NCI-H748 (cell line): ENCODE measurements around the gene TTC32.

ENCODE experiments used
- DNase-seq: peaks from one replicate; lab custom pipeline; 2025; ENCODE audit not compliant: unreplicated experiment; lab: John Stamatoyannopoulos, UW

The TTC32 gene

DNA sequence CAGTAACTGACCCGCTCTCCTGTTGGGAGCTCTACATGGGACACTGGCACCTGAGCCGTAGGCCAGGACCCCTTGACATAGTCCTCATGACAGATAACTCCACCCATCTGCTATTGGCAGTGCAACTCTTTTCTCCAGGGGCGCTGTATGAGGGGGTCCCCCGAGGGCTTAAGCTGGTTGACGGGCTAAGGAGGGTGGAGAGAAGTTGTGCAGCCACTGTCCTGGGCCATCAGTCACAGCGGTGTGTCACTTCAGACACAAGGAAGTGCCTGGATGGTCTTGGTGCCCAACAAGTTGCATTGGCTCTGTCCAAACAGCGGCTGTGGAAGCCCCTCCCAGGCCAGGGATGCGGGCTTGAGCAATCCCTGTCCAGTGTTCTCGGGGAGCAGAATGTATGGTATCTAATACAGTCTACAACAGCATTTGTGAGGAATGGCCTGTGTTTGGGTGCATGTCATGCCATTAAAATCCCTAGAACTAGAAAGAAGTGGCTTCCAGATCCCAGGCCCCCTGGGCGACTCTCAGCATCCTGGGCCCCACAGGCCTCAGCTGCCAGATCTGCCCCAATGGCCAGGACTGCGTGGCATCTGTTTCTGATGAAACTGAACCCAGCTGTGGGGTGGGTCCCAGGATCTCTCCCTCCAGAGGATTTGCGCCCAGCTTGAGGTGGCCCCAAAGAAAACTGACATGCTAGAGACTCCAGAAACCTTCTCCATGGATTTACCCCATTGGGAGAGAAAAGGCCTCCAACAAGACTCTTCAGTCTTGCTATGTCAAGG, 23.3 kb downstream of the TTC32 start:
- no peak for DNase-seq

DNA sequence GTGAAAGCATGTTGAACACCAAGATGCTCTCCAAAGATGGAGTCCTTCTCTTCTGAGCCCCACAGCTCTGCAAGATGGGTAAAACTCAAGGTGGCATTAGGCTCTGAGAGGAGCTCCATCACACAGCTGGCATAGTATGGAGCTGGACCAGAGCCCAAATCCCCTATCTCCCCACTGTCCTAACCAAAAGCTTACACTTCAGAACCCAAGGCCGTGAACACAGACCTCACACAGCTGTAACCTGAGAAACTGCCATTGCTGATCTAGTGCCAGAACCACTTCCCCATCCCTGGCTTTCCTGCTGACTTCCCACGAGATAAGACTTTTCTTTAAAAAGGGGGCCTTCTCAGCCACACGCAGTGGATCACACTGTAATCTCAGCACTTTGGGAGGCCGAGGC, 25.0 kb downstream of the TTC32 start:
- no peak for DNase-seq

DNA sequence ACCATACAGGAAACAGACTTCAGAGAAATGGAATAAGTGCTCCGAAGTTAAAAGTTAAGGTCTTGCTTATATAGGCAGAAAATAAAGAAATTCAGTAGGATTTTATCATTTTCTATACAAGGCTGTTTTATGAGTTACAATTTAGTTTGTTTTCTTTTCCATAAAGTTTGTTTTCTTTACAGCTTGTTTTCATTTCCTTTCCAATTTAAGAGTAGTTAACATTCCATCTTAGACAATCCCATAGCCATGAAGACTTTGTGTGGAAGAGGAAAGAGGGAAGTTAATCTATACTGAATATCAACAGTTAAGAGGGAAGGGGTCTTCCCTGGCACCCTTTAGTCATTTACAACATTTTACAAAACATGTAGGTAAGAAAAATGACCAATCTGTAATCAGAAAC, 26.5 kb downstream of the TTC32 start:
- no peak for DNase-seq

DNA sequence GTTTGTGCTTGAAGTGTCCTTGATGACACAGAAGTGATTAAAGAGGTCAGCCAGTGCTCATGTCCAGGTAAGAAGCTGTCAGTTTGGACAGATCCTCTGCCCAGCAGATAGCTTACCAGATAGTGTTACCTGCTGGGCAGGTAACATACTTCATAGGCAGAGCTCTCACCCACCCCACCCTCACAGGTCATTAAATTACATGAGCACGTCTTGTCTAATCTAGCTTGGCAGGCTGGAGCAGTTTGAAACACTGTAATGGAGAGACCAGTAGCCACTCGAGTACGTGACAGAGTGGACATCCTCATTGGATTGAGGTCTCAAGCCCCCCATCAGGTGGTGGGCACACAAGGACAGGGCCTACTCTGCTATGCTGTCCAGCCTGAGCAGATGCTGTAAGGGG, 27.1 kb downstream of the TTC32 start:
- no peak for DNase-seq

DNA sequence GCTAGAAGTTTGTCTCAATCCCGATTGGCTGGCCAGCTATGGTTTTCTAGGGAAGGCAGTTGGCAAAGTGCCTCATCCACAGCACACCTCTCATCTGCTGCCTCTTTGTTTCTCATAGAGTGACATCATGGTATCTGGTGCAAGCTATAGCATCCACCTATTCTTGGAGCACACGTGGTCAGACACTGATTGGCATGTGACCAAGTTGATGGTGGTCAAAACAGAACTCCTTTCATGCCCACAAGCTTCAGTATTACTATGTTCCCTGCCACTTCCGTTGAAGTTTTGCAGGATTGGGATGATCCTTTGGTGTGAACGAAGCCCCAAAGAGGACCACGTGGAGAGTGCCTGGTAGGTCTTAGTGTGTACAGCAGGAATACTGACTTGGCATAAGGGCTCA, 28.8 kb downstream of the TTC32 start:
- no peak for DNase-seq

DNA sequence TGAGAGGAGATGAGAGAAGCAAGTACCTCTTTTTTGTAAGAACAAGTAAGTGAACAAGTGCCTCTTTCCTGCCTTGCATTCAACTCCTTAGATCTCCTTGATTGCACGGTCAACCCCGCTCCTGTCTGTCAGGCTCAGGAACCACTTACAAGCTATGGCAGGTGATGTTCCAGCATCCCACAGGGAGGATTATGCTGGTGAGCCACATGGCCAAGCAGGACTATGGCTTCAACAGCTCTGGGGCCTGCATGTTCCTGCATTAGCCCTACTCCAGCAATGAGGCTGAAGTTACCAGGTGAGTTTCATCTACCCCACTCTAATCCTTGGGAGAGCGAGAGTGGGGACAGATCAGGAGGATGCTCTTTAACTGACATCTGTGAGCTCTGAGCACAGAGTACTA, 29.5 kb downstream of the TTC32 start:
- DNase-seq, result no peak

DNA sequence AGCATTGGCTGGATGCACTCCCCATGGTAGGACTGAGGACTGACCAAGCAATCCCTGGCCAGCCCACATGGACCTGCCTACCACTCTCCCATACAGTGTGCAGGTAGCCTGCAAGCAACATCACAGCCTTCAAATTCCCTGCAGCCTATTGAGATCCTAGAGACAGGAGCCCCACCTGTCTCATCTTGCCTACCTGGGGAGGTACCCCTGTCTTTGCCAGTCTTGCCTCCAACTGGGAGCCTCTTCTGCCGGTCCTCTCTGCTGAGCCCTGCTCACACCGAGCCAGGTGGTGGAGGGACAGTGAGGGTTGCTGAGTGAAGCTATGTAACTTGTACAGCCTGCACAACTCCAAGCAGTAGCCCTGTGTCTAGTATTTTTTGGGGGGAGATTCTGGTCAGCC, 29.9 kb downstream of the TTC32 start:
- no peak for DNase-seq

DNA sequence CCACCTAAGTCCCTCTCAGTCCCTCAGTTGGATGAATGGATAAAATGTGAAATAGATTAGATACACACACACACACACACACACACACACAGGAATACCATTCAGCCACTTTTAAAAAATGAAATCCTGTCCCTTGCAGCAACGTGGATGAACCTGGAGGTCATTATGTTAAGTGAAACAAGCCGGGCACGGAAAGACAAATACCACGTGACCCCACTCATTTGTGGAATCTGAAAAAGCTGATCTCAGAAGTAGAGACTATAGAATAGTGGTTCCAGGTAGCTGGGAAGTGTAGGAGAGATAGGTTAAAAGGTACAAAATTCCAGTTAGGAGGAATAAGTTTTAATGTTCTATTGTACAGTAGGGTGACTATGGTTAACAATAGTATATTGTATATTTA, 31.0 kb downstream of the TTC32 start:
- no peak for DNase-seq

DNA sequence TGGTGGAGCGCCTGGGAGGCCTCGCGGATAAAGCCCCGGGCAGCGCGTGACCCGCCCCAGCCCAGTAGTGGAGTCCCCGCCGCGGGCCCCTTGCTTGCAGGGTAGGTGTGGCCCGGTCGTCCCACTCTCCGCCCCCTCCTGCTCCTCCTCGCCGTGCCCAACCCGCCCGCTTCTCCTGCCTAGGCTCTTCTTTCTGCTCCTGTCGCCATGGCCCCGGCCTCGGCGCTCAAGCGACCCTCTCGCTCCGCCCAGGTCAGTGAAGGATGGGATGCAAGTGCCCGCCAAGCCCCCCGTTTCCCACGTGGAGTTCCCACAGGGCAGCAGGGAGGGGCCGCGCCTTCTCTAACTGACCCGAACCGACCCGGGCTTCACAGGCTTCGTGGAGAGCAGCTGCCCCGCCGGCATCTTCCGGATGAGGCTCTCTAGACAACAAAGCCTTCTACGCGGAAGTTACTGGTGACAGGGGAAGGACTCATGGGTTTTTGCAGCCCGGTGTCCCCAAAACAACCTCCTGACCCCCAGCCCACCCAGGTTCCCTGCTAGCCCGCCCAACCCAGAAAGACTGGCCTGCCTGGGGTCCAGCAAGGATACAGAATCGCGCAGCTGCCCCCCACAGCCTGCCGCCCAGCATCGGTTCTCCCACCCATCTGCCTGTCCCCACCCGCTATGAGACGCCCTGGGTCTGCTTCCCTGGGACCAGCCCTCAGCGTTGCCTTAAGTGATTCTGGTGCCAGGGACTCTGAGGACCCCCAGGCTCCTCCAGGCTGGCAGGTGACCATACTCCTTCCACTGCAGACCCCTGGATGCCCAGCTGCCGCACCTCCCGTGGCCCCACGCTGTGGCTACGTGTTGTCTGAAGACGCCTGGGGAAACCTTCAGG, 32.8 kb downstream of the TTC32 start:
- peak; percentile 32 for DNase-seq

DNA sequence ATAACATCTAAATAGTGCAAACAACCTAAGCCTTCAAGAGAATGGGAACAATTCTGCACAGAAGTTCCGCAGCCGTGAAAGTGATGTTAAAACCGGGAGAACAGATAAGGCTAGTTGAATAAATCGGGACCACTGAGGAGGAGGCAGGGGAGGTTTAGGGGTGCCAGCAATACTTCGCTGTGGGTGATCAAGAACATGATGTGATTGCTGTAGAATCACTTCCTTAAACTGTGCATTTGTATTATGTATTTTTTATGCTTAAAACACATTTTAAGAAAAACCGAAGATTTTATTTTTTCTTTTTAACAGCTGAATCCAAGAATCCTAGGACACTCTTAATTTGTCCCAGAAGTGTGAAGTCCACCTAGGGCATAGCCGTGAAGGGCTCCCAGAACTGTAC, 33.6 kb downstream of the TTC32 start:
- no peak for DNase-seq

DNA sequence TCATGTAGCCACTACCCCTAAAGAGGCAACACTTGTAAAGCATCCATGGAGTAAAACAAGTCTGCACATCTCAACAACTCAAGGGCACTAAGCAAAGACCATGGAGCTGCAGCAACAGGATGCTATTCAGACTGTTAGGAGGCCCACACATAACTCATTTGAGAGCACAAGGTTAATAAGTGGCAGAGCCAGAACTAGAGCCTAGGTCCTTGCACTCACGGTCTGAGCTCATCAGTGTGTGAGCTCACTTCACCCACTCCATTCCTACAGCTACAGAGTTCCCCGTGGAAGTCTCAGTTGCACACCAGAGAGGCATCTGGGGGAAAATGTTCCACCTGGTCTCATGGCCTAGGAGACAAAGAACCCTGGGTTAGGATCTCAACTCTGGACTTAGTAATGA, 35.0 kb downstream of the TTC32 start:
- DNase-seq, result no peak

DNA sequence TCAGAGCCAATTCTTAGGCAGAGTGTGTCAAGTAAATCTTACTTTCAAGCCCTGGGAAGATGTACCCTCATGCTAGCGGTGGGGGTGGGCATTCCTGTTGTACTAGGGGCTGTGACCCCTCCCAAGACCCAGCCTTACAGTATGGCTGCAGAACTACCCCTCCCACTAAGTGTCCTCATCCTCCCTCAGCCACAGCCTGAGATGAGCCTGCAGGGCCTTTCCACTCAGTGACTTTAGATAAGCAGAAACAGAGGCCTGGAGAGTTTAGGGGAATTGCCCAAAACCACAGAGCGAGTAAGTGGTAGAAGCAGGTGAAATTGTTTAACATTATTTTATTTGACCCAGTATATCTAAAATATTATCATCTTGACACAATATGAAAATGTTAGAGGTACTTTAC, 36.6 kb downstream of the TTC32 start:
- no peak for DNase-seq

DNA sequence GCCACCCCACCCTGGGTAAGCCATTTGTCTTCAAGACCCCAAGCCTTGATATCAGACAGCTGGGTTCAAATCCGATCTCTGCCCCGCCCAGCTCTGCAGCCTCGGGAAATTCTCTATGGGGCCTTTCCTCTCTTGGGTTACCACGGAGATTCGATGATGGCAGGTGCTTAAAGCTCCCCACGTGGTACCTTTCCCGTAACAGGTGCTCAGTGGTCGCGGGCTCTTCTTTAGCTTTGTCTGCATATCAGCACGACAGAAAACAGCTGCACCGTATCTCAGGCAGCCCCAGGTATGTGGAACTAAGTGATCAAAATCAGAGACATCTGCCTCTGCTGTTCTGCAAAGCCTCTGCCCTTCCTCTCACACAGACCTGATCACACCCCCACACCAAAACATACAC, 37.4 kb downstream of the TTC32 start:
- peak; percentile 67 for DNase-seq

DNA sequence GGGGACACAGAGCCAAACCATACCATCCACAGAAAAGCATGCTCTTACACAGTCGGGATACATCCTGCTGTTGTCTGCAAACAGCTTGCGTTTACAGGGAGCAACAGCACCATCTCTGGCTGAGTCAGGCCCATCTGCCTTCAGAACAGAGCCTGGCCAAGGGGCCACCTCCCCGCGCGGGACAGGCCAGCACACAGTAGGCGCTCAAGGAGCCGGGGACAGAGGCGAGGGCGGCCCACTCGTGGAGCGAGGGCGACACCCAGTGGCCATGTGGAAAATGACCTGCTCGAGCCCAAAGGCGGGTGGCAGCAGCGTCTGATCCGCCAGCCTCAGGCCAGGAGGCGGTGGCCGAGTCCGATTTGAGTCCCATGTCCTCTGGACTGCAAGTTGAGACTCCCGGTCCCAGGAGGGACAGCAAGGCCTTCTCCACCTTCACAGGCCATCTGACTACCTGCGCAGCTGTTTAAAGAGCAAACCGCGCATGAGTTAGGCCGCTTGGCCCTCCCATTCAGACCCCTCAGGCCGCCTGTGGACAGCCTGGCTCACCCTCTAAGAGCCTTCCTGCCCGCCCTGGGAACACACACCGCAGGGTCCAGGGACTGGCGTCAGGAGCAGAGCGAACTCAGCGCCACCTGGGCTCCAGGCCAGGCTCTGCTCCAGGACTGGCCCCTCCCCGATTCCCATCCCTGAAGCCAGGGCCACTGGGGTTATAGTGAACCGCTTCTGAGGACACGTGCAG, 38.3 kb downstream of the TTC32 start:
- peak; percentile 54 for DNase-seq

DNA sequence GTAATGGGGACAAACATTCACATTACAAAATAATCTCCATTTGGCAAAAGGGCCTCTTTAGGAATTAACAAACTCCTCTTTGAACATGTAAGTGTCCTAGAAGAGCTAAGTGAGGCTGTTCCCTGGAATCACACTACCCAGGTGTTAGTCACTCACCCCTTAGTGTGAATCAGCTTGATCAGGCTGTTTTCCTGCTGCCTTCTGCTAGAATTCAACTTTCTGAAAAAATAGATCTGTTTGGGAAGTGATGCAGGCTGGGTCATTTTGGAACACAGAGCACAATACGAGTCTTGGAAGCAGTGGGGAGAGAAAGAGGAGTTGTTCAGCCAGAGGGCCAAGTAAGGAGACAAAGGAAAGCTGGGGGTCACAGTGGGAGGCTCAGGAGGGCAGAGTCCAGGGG, 40.0 kb downstream of the TTC32 start:
- DNase-seq, result no peak

DNA sequence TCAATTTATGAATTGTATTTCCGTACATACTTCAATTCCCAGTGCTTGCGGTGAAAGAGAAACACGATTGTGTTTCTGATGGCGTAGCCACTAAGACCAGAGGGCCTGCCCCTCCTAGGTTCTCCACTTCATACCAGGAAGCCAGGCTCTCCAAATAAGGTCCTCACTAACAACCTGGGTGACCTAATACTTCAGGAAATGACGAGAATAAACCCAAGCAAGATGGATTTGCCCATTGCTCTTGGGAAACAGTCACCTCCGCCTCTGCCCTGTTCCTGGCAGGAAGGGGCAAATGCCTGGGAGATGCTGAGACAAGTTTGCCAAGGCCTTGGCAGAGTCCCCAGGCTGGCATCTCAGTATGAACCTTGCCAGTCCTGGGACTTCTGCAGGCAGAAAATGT, 41.8 kb downstream of the TTC32 start:
- DNase-seq, result no peak

DNA sequence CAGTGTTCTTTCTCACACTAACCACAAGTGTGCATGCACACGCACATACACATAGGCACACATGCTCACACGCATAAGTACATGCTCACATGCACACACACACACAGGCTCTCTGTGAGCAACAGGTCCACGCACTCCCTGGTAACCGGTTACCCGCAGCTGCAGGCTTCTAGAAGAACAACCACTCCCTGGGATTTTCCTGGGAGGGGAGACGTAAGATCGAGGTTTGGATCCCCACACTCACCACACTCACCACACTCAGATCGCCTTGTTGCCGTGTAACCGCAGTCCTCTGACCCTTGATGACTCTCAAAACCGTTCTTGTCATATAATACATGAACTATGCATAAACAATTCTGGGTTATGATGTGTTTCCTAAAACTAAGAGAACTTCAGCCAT, 42.2 kb downstream of the TTC32 start:
- no peak for DNase-seq

DNA sequence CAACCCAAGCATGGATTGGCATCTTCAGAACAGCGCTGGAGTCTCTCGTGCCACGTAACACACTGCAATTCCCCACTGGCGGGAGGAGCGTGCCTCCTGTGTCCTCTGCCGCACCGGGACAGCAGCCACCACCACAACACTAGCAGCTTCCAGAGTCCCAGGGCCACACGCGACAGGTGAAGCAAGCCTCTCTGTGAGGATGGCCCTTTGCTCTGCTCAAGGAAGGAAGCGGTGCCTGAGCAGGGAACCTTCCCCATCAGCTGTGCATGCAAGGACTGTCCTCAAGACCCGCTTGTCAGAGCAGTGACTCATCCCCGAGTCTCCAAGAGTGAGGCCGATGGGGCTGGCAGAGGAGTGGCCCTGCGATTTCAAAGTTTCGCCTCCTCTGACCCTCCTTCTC, 44.0 kb downstream of the TTC32 start:
- DNase-seq, result no peak

DNA sequence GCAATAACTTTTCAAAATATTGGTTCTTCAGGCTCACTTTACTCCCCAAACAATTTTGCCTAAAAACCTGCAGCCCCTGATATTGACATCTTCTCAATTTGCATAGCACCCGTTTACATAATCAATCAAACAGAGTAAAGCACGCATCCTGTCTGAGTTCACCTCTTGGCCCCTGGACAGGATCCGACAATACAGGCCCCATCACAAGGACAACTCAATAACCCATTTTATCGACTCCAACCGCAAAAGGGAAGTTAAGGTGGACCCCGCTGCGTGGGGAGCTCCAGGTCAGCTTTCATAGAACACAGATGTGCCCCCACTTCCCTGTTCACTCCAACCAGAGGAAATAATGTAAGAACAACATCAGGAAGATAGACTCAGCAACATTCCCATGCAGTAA, 44.7 kb downstream of the TTC32 start:
- no peak for DNase-seq

DNA sequence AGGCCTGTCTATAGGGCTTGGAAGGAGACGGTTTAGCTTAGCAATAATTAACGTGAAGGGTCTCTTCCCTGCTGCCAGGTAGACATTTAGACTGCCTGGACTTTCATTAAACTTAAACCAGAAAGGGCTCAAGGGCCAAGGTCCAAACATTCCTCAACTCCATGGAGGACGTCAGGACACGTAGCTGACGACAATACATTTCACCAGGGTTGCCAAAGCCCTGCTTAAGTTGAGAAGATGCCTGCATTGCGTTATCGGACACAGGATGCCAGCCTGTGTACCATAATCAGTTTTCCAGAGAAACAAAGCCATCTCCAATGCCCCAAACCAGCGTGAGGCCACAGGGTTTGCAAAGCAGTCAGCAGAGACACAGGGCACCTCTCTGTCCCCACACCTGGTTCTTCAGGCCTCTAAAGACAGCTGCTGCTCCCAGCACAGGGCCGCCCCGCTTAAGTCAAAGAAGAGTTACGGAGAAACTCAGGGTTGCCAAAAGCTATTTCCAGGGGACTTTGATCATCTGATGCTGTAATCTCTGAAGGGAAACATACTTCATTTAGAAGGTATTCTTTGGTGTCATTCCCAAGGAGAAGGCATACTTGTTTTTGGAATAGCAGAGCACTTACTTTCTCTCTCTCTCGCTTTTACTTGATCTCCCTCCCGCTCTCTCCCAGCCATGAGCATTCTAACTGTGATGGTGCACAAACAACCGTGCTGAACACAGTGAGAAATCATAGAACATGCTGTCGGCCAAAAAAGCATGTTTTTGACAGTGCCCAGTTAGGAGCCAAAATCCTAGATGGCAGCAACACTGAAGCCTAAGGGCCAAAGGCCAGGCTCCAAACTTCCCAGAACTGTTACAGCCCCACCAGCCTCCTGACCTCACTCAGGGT, 46.0 kb downstream of the TTC32 start:
- no peak for DNase-seq
